GM12874 (cell line): ENCODE results near the gene HAUS6.

ENCODE experiments used
- CTCF ChIP-seq: IDR thresholded peaks from 2 replicates; pipeline ENCODE4 v1.5.1; 2011; ENCODE audit warnings: low read depth, mild to moderate bottlenecking, control low read depth, low read length, moderate library complexity; ENCODE audit not compliant: insufficient read depth

Gene HAUS6

GRCh38 chr9:19124430-19124793, 21.7 kb upstream of the HAUS6 start:
- no peak for TF ChIP-seq CTCF

GRCh38 chr9:19122490-19123042, 19.9 kb upstream of the HAUS6 start:
- no peak for TF ChIP-seq CTCF

GRCh38 chr9:19120877-19121276, 18.2 kb upstream of the HAUS6 start:
- no peak for TF ChIP-seq CTCF

- no peak for TF ChIP-seq CTCF
Measured at GRCh38 chr9:19119801-19120440, 17.2 kb upstream of the HAUS6 start.

GRCh38 chr9:19119246-19119645, 16.5 kb upstream of the HAUS6 start:
- no peak for TF ChIP-seq CTCF

GRCh38 chr9:19117039-19117716, 14.5 kb upstream of the HAUS6 start:
- no peak for TF ChIP-seq CTCF

- no peak for TF ChIP-seq CTCF
Measured at GRCh38 chr9:19116107-19116790, 13.5 kb upstream of the HAUS6 start.
